IPS-11a (cell line): Measurements from ENCODE around the gene STK33.

Experiments used
- H3K4me3 ChIP-seq: one replicate; pipeline ENCODE4 v1.5.1; 2013; ENCODE audit warnings: low read depth, low read length, control low read depth

The STK33 gene

DNA sequence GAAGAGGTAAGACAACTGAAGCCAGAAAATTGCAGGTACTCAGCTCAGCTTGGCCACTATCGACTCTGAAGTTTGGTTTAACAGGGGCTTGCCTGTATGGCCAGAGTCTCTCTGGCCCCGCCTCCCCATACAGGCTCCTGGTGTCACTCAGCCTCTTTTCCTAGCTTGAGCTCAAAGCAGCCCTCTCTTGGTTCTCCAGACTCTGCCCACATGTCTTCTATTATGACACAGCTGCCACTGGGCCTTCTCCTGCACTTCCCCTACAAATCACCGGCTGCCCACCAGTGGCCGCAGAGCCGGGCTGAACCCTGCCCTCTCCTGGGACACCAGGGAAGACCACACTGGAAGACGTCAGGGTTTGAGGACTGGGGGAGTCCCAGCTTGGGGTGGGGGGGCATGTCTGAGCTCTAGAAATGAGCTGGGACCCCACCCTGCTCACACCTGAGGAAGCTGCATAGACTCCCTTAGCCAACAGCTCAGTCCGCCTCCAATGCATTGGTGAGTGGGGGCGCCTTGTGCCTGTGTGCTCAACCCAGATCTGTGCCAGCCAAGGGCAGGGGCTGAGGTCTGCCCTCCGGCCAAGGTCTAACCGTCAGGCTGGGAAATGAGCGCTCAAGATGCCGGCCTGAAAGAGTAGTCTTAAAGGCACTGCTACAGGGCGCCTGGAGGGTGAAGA is 236.0 kb downstream of the STK33 start:
- H3K4me3 ChIP-seq = no peak overlapping the region

DNA sequence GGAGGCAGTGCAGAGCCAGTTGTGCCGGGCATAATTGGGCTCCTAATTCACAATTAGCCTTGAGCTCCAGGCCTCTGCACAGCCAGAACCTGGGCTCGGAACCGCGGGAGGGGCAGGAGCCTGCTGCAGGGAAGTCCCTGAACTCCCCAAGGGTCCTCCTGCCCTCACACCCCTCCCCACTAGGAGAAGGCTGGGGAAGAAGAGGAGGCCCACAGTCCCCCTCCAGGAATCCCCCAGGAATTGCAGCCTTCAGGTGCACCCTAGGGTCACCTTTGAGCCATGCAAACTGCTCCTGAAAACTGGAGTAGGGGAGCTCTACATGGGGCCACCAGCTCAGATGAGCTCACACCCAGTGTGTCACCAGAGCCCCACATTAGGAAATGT is 236.5 kb downstream of the STK33 start:
- H3K4me3 ChIP-seq = no peak overlapping the region

DNA sequence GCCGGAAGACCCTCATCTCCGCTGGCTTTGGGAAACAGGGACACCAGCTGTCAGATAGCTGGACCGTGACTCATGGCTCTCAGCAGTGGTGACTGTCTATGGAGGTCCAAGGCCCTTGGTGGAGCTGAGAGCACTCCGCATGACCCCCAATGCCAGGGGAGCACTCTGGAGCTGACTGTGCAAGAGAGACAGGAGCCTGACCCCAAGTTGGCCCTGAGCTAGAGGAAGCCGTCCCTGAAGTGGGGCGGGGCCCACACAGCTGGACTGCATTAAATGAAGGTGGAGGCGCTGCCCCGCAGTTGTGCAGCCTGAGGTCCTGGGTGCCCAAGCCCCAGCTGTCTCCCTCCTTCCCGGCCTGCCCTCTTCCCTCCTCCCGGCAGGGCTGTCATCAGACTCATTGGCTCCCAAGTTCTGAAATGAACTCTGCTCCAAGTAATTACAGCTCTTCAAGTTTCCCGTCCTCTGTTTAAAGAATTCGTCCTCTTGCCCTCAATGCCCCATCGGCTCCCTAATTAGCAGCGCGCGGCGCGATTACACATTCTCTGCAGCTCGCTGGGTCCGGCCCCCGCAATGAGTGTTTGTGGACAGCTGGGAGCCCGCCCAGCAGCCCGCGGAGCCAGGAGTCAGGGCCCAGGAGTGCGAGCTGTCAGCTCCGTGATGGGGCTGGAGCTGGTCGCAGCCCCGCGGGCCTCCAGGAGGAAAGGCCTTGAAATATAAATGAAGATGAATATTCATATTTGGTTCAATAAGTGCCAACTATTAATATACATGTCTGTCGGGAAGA is 237.1 kb downstream of the STK33 start:
- no peak overlapping the region for H3K4me3 ChIP-seq

GRCh38 chr11:8356216-8356615 is 237.8 kb downstream of the STK33 start:
- H3K4me3 ChIP-seq = no peak overlapping the region

GRCh38 chr11:8355416-8355742 is 238.6 kb downstream of the STK33 start:
- no peak overlapping the region for H3K4me3 ChIP-seq

DNA sequence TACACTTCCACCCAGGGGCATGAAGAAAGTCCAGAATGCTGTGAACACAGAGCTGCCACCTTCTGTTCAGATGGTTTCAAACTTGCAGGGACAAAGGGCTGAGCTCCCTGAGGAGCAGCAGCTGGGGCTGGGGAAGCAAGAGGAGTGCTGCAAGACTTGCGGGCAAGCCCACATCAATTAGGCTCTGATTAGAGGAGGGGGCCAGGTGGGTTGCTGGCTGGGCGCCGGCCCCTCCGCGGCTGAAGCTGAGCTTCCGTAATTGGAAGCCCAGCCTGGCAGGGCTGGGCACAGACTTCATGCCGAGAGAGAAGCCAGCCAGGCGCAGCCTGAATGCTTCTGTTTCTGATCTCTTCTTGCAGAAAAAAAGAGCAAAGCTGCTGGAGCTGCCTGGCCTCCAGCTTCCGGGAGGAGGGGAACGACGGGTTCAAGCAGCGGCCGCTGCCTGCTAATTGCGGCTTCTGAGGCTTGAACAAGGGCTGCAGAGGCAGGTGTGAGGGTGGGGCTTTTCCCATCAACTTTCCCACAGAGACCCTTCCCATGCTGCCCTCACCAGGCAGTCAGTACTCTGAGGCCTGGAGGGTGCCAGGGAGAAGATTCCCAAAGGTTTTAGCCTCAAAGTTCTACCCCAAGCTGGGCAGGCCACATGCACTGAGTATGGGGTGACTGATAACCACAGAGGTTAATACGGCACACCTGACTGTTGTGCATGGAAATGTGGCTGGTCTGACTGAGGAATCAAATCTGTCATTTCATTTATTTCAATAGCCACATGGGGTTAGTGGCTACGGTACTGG is 239.2 kb downstream of the STK33 start:
- no peak overlapping the region for H3K4me3 ChIP-seq

DNA sequence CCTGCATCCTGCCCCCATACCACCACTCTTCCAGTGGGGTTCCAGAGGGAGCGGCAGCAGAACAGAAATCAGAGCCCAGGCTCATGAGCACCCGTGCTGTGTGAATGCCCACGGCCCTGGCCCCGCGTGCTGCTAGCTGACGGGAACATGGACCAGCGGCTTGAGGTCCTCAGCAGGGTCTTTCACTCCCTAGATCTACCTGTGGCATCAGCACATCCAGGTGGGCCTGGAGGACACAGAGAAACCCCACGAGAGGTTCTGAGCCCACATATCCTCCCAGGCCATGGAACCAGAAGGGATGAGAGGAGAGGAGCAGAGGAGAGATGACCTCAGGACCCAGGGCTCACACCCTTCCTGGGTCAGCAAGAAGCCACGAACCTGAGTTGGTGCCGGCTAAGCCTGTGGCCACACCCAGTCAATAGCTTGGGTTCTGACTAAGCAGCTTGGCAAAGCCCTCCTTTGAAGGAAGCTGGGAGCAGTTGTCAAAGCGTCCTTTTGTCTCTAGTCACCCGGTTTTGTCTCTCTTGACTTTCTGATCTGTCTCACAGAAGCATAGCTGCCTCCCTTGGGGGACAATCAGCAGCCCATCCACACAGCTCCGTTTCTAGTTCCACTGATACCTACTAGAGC is 241.0 kb downstream of the STK33 start:
- H3K4me3 ChIP-seq = no peak overlapping the region

- no peak overlapping the region for H3K4me3 ChIP-seq
Observed at GRCh38 chr11:8352103-8352875, 241.7 kb downstream of the STK33 start.

DNA sequence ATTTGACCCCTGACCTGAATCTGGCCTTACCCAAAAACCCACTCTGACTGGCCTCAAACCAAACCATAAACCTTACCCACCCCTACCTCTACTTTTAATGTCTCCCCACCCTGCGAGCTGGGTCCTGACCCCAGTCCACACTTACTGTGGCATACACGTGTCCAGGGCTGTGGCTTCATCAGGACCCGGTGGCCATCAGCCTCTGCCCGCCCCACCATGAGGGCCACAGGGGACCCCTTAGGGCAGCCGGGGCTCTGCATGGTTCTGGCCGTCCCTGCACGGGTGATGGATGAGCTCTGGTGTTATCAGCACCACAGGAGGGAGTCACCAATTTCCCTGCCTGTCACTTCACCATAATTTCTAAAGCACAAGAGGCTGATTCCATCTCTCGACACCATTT is 242.8 kb downstream of the STK33 start:
- H3K4me3 ChIP-seq = no peak overlapping the region

DNA sequence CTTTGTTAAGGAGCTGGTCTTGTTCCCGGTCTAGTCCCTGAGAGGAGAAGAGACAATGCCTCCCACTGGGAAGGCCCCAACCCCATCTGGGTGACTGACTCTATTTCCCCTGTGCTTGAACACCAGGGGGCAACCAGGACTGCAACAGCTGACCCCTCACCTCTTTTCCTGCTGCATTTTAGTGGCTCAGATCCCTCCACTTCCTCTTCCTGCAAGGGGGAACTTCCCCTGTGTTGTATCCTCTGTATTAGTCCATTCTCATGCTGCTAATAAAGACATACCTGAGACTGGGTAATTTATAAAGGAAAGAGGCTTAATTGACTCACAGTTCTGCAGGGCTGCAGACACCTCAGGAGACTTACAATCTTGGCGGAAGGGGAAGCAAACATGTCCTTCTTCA is 246.1 kb downstream of the STK33 start:
- H3K4me3 ChIP-seq = no peak overlapping the region

- no peak overlapping the region for H3K4me3 ChIP-seq
Observed at GRCh38 chr11:8346157-8346755, 247.8 kb downstream of the STK33 start.

DNA sequence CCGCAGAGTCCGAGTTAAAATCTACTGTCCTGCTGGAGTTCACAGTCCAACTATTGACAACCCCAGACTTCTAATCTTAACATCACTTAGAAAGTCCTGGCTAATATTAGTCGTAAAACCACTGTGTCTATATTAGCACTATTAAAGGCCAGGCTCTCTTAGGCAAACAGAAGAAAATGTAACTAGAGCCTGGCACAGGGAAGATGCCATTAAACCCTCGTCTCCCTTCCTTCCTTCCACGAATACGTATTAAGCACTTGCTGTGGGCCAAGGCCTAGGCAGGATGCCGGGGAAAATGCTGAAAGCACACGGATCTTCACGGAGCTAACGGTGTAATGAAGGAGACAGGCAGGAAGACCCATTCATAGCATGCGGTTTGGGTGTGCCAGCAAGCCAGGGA is 248.8 kb downstream of the STK33 start:
- no peak overlapping the region for H3K4me3 ChIP-seq

- no peak overlapping the region for H3K4me3 ChIP-seq
Observed at GRCh38 chr11:8344346-8344745, 249.7 kb downstream of the STK33 start.

GRCh38 chr11:8342821-8343681 is 251.0 kb downstream of the STK33 start:
- no peak overlapping the region for H3K4me3 ChIP-seq

DNA sequence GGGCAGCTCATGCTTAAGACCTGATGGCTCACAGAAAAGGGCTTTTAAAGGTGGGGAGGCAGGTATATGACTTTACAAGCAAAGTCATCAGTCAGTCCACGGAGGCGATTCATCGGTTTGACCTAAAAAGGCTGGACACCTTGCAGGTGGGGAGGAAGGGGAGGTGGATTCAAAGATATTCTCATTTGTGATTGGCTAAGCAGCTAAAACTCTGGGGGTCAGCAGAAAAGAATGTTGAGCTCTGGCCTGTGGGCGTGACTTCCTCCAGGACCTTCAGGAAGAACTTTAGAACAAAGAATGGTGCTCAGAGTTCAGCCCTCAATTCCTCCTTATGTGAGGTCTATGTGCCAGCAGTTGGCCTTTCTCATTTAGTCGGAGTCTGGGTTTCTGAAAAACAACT is 252.0 kb downstream of the STK33 start:
- H3K4me3 ChIP-seq = no peak overlapping the region
